ENCODE results near the gene PHLPP1. TPM values are rescaled to one million over a fixed set of nuclear protein-coding genes. Genes with fewer than 3 reads are reported as not detected.

Gene PHLPP1
- total and polyA plus RNA-seq, 2 donors (not counting 1 experiment from before 2014, with no cell fraction given): 3.6 to 5.0 TPM

DNA sequence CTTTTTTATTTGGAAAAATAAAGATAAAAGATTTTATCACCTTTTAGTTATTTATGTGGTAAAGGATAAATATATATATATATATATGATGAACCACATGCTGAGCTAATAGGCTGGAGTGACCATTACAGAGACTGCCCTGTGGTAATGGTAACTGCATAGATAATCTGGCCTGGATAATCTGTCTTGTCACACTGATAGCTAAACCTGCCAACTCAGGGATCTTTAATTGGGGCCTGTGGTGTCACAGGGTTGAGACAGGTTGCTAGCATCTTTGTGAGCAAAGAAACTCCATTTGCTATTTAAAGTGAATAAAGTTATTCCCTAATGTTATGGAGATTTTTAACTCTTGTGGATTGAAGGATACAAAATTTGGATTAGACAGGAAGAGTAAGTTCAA lies 203.0 kb downstream of the PHLPP1 start:
- no peaks in the 10 kb centered on the region for H3K27me3 ChIP-seq (ENCODE audit: control insufficient read depth, insufficient read depth, low read length)
- H3K79me2 ChIP-seq (ENCODE audit: control insufficient read depth, insufficient read depth, low read length): no peaks in the 10 kb centered on the region
- H3K36me3 ChIP-seq (ENCODE audit: control insufficient read depth, insufficient read depth, low read length): no peaks in the 10 kb centered on the region
- H4K20me1 ChIP-seq (ENCODE audit: control insufficient read depth, extremely low read depth, insufficient read depth, low read length): no peaks in the 10 kb centered on the region
- DNase-seq (ENCODE audit: low read depth in 2 of 2): no peak
- TF ChIP-seq EZH2 (IDR thresholded peaks at IDR 0.05; ENCODE audit: low read length, missing control alignments): no peak
- TF ChIP-seq, protein P1, sequence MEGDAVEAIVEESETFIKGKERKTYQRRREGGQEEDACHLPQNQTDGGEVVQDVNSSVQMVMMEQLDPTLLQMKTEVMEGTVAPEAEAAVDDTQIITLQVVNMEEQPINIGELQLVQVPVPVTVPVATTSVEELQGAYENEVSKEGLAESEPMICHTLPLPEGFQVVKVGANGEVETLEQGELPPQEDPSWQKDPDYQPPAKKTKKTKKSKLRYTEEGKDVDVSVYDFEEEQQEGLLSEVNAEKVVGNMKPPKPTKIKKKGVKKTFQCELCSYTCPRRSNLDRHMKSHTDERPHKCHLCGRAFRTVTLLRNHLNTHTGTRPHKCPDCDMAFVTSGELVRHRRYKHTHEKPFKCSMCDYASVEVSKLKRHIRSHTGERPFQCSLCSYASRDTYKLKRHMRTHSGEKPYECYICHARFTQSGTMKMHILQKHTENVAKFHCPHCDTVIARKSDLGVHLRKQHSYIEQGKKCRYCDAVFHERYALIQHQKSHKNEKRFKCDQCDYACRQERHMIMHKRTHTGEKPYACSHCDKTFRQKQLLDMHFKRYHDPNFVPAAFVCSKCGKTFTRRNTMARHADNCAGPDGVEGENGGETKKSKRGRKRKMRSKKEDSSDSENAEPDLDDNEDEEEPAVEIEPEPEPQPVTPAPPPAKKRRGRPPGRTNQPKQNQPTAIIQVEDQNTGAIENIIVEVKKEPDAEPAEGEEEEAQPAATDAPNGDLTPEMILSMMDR (conservative IDR thresholded peaks at IDR 0.05 in 1 of 2, IDR thresholded peaks at IDR 0.05 in 1 of 2; ENCODE audit: low read depth in 1 of 2, low read length in 2 of 2): no peak
- H3K4me1 ChIP-seq (ENCODE audit: control insufficient read depth, extremely low read depth, insufficient read depth, low read length): no peaks in the 10 kb centered on the region
- no peak overlapping the region for H3K27ac ChIP-seq (ENCODE audit: insufficient read depth, low read length)
- H3K4me3 ChIP-seq (replicated peaks in 1 of 4; ENCODE audit: control extremely low read depth in 1 of 4, insufficient read depth in 1 of 4, low read depth in 3 of 4, low read length in 4 of 4): no peak overlapping the region
- H2AFZ ChIP-seq (ENCODE audit: low read length): no peak overlapping the region
- no peak overlapping the region for H3K4me2 ChIP-seq (ENCODE audit: extremely low read depth, insufficient read depth, low read length)
- H3K9ac ChIP-seq (ENCODE audit: insufficient read depth, low read length): no peak overlapping the region
- no peaks in the 10 kb centered on the region for H3K9me3 ChIP-seq (ENCODE audit: control insufficient read depth, insufficient read depth, low read depth, low read length)

DNA sequence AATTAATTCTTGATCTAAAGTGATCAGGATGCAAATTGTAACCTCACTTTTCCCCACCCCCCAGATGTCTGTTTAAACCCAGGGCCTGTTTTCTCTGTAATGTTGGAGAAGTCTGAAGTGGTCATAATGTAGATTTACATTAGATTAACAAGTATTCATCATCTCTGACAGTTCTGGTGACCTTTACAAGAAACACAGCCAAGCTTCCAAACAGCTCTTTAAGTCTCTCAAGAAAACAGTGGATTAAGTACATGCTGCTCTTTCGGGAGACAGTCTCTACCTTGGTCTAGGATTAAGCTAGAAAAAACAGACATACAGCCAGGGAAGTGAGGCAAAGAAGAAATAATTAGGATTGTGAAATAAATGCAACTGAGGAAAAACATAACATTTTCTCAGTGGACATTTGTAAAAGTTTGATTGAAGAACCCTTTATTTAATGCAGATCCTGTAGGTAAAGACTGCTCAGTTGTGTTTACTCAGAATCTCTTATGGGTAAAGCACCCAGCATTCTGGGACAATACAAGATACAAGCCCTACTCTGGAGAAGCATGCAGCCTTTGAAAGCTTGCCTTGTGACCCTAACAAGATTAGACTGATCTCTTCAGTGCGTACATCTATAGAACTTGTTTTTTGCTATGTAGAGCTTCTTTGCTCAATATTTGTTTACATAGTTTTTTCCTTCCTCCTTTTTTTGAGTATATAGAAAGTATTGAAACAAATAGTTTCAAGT lies 203.9 kb downstream of the PHLPP1 start:
- no peak overlapping the region for H3K9ac ChIP-seq (ENCODE audit: insufficient read depth, low read length)
- H3K27ac ChIP-seq (ENCODE audit: insufficient read depth, low read length): no peak overlapping the region
- H2AFZ ChIP-seq (ENCODE audit: low read length): no peak overlapping the region
- H3K4me3 ChIP-seq (replicated peaks in 1 of 4; ENCODE audit: control extremely low read depth in 1 of 4, insufficient read depth in 1 of 4, low read depth in 3 of 4, low read length in 4 of 4): no peak overlapping the region
- no peaks in the 10 kb centered on the region for H4K20me1 ChIP-seq (ENCODE audit: control insufficient read depth, extremely low read depth, insufficient read depth, low read length)
- no peaks in the 10 kb centered on the region for H3K27me3 ChIP-seq (ENCODE audit: control insufficient read depth, insufficient read depth, low read length)
- H3K36me3 ChIP-seq (ENCODE audit: control insufficient read depth, insufficient read depth, low read length): no peaks in the 10 kb centered on the region
- no peaks in the 10 kb centered on the region for H3K79me2 ChIP-seq (ENCODE audit: control insufficient read depth, insufficient read depth, low read length)
- no peak overlapping the region for H3K4me2 ChIP-seq (ENCODE audit: extremely low read depth, insufficient read depth, low read length)
- peak in 1 of 2 donors; percentile 25 for DNase-seq (ENCODE audit: low read depth in 2 of 2)
- TF ChIP-seq, protein P1 (conservative IDR thresholded peaks at IDR 0.05 in 1 of 2, IDR thresholded peaks at IDR 0.05 in 1 of 2; ENCODE audit: low read depth in 1 of 2, low read length in 2 of 2): no peak
- no peak for TF ChIP-seq EZH2 (IDR thresholded peaks at IDR 0.05; ENCODE audit: low read length, missing control alignments)
- no peaks in the 10 kb centered on the region for H3K4me1 ChIP-seq (ENCODE audit: control insufficient read depth, extremely low read depth, insufficient read depth, low read length)
- no peaks in the 10 kb centered on the region for H3K9me3 ChIP-seq (ENCODE audit: control insufficient read depth, insufficient read depth, low read depth, low read length)

DNA sequence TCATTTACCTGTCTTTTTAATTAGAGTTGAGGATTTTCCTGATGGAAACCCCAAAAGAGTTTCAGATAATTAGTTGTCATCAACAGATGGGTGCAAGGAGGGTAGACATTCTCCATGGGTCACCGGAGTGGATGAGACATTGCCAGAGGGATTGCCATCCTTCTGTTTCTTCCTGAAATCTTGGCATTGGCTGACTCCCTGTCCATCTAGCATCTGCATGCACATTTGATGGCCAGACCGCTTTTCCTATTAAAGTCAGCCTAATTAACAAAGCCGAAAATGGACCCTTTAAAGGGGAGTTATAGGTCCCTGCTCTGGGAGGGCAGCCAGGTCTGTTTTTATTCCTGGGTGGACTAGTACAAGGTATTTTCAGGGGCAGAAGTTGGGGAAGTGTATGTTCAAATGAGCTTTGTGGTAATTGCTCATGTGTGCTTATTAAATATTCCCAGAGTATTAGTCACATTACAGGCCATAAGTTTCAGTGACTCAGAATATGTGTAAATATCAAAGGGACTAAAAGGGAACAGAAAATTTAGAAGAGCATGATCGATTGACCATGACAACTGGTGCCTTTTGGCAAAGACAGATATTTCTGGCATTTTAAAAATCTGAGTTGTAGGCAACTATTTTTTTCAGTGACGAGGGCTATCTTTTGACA lies 209.8 kb downstream of the PHLPP1 start:
- no peak overlapping the region for H3K27ac ChIP-seq (ENCODE audit: insufficient read depth, low read length)
- no peaks in the 10 kb centered on the region for H4K20me1 ChIP-seq (ENCODE audit: control insufficient read depth, extremely low read depth, insufficient read depth, low read length)
- TF ChIP-seq EZH2 (IDR thresholded peaks at IDR 0.05; ENCODE audit: low read length, missing control alignments): no peak
- TF ChIP-seq, protein P1 (conservative IDR thresholded peaks at IDR 0.05 in 1 of 2, IDR thresholded peaks at IDR 0.05 in 1 of 2; ENCODE audit: low read depth in 1 of 2, low read length in 2 of 2): no peak
- H3K4me3 ChIP-seq (replicated peaks in 1 of 4; ENCODE audit: control extremely low read depth in 1 of 4, insufficient read depth in 1 of 4, low read depth in 3 of 4, low read length in 4 of 4): no peak overlapping the region
- H3K36me3 ChIP-seq (ENCODE audit: control insufficient read depth, insufficient read depth, low read length): no peaks in the 10 kb centered on the region
- H2AFZ ChIP-seq (ENCODE audit: low read length): no peak overlapping the region
- no peak overlapping the region for H3K9ac ChIP-seq (ENCODE audit: insufficient read depth, low read length)
- peaks cover 3% of the 10 kb centered on the region for H3K4me1 ChIP-seq (ENCODE audit: control insufficient read depth, extremely low read depth, insufficient read depth, low read length)
- H3K9me3 ChIP-seq (ENCODE audit: control insufficient read depth, insufficient read depth, low read depth, low read length): no peaks in the 10 kb centered on the region
- H3K4me2 ChIP-seq (ENCODE audit: extremely low read depth, insufficient read depth, low read length): no peak overlapping the region
- peak; percentile 51 to 55 for DNase-seq (ENCODE audit: low read depth in 2 of 2)
- no peaks in the 10 kb centered on the region for H3K27me3 ChIP-seq (ENCODE audit: control insufficient read depth, insufficient read depth, low read length)
- H3K79me2 ChIP-seq (ENCODE audit: control insufficient read depth, insufficient read depth, low read length): no peaks in the 10 kb centered on the region
